Activated CD4-positive, CD25-positive, alpha-beta regulatory T cell treated with anti-CD3 and anti-CD28 coated beads, Interleukin-2, amount 50 U/mL, for 24 hours (primary cell): Measurements from ENCODE around the gene CCDC110.

Experiments used
- ATAC-seq, 2 donors: fragments of 150-1000 bp; cut with Tn5 transposase; one replicate each; pipeline ENCODE4 v1.10.0; 2021; ENCODE audit warnings: mild to moderate bottlenecking in 1 of 2, moderate library complexity in 1 of 2

Gene CCDC110

DNA sequence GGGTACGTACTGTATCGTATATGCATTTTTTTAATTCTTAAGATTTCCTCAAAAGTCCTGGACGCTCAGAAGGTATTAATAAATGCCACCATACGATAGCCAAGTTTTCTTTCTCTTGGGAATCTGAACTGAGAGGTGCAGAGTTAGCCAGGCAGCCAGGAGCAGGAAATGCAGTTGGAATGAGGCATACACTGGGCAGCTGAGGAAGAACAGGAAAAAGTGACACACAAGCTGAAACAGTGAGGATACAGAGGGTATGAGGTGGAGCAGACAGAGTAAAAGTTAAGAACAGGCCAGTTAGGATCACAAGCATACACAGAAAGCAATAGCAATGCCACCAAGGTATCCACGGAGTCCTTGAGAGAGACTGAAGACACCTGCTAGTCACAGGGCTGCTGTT lies 59.1 kb downstream of the CCDC110 start:
- ATAC-seq: no peak

DNA sequence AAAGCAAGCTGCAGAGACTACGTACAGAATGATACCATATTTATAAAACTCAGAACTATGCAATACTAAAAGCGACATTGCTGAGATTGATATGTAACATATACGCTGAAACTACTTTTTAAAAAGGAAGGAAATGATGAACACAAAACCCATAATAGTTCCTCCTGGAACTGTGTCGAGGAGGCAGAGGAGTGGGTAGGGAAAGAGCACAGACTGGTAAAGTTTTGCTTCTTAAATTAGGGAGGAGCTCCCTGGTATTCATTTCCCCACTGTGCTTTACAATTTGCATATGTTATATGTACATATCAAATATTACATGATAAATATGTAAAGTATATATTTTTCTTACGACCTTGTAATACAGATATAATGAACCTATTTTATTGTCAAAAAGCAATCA lies 59.7 kb downstream of the CCDC110 start:
- ATAC-seq: no peak

DNA sequence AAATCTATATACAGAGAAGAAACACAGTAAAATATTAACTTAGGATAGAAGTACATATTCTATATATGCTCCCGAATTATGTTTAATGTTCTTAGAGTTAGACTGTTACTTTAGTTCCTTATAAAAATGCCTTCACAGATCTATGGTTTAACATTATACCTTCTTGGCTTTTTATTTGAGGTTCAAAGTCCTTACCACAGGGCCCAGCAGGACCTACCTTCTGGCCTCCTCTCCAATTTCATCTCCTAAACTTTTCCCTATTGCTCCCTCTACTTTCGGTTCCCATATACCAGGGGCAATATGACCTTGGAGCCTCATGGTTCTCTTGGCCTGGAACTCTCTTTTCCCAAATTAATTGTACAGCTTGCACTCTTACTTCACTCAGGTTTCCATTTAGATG lies 63.1 kb downstream of the CCDC110 start:
- ATAC-seq: no peak

DNA sequence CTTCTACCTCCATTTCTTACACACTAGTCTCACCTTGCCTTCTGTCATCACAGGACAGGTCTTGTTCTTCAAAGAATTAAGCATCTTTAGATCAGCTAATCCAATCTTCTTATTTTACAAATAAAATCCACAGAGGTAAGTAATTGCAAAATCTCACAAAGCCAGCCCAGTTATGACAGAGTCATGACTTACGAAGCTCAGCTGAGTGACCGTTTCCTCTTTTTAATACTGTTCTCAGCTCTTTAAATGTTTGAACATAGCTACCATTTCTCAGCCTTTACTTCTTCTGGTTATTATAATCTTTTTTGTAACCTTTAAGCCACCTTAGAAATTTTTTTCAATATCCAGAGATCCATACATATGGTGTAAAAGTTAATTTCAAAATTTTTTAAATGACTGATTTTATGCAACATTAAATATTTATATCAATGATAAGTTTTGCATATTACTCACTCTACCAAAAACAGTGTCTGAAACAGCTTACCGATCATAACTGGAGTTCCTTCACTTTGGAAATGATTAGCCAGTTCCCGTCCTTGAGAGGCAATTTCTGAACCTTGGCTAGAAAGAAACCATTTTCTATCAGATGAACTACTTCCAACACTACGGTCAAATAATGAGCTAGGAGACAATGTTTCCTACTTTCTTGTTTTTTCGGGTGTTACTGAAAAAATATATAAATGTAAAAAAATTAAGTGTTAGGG lies 66.1 kb downstream of the CCDC110 start:
- ATAC-seq: no peak

DNA sequence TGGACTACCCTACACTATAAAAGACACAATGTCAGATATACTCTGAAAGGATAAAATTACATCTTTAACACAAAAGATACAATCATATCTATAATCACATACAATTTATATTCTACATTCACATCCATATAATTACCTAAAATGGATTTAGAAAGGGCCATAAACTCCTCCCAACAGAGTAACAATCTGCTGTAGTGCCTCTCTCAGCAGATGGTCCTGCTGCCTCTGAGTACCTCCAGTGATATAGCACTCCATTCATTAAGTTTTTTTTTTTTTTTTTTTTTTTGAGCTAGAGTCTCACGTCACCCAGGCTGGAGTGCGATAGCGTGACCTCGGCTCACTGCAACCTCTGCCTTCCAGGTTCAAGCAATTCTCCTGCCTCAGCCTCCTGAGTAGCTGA lies 67.5 kb downstream of the CCDC110 start:
- ATAC-seq: no peak

DNA sequence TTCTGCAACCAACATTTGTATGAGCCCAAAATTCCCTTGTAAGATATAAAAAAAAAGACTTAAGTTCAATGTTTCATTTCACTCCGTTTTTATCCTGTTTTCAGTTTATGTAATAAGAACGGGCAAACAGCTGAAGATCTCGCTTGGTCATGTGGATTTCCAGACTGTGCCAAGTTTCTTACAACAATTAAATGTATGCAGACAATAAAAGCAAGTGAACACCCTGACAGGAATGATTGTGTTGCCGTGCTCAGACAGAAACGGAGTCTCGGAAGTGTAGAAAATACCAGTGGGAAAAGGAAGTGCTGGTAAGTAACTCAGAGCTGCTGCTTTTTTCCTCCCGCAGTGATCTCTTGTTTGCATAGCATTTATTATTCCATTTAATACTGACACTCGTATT lies 72.1 kb downstream of the CCDC110 start:
- no peak for ATAC-seq

DNA sequence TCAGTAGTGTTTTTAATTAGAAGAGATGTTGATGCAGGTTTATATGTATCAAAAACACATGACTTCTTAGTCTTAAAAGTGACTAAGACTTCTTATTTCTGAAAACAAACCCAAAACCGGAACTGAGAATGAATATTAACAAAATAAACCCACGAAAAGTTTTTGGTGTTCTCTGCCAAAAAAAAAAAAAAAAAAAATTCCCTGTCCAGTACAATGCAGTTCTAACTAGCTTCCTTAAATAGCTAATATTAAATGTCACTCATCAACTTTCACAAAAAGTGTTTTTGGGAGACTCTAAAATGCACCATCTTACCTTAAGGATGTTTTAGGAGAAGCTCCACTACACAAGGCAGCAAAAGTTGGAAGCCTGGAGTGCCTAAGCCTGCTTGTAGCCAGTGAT lies 72.9 kb downstream of the CCDC110 start:
- no peak for ATAC-seq

DNA sequence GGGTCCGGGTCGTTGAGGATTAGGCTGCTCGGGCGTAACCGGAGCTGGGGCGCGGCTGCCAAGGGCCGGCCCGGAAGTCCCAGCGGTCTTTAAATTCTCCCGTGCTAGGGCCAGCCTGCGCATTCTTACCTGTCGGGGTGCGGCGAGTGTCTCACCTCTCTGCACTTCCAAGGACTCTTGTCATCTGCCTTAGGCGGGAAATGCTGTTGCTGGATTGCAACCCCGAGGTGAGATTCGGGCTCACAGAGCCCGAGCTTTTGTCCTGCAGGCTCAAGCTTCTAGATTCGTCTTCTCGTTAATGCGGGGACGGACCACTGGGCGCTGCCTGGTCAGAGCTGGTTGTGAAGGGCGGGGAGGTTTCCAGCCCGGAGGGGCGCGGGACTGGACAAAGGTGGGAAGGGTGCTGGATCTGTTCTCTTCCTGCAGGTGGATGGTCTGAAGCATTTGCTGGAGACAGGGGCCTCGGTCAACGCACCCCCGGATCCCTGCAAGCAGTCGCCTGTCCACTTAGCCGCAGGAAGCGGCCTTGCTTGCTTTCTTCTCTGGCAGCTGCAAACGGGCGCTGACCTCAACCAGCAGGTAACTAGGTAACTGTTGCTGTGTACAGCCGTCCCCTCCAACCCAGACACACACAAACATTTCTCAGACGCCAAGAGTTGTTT lies 74.7 kb downstream of the CCDC110 start, which contains the start of gene ANKRD37:
TSS of gene ANKRD37 (plus strand) at position 118 of the 662 bp plus-strand sequence. CDS start at position 201, 83 bp downstream.
- no peak for ATAC-seq

DNA sequence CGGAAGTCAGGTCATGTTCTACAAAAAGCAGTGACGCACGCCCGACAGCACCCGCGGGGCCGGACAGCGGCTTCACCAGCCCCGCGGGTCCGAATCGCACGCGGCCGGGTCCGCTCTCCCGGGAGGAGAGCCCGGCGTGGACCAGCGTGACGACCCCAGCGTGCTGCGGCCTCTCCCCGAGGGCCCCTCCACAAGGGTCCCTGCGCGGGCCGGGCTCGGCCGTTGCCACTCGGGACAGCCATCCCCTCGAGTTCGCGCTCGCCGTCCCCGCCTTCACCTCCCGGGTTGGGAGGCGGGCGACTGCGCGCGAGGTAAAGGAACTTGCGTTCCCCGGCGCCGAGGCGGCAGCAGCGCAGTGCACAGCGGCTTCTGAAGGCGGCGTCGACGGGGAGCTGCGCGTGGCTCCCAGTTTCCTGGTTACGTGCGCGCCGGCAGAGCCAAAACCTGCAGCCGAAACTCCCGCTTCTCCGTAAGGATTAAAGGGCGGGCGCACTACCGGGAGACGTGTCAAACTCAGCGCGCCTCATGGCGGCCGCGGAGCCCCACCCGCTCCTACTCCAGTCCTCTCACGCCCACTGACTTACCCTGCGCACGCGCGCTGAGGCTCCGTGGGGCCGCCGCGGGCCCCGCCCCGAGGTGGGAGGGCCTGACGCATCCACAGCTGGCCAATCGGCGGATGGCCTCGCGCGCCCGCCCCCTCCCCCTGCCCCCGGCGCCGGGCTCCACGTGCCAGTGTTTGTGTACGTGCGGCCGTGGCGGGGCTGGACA lies 75.4 kb downstream of the CCDC110 start:
- ATAC-seq: peak; percentile 82 to 84

DNA sequence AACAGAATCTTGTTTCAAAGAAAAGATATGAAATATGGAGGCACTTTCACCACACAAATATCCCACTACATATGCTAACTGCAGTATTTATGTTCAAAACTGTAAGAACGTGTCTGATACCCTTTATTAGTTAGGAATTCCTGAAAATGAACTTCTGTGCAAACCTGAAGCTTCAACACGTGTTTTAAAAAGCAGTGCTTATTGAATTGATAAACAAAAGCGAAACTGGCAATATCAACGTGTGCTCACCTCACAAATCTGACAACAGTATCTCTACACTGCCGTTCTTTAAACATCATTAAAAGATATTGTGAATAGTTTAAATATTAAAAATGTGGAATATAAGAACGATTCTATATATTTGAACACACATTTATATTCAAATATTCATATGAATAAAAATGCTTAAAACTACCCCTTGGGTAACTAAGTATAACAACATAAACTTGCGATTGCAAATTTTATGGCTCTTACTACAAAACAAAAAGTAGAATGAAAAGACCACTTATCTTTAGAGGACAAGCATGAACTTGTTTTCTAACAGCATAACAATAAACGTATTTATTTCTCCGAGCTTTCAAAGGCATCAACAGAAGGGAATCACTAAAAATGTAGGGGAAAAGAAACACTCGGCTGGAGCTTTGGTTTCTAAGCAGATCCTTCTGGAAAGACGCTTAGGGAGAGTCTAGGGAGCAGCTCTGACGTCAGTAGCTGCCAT lies 76.1 kb downstream of the CCDC110 start, which contains the start of gene LRP2BP:
TSS of gene LRP2BP (minus strand) at position 687 of the 718 bp plus-strand sequence. CDS start 17,738 bp downstream, outside the sequence.
- ATAC-seq: no peak
